K562 (cell line): ENCODE data around the gene AGPAT2. TPM values are rescaled to one million over a fixed set of nuclear protein-coding genes. Genes with fewer than 3 reads are reported as not detected.
A peak's percentile ranks its signal among the peaks of the same experiment; 100 is the strongest.

Experiments
- ATAC-seq: fragments of 200-7000 bp; cut with Tn5 transposase; 3 replicates; pipeline ENCODE4 v1.9.1; 2020; ENCODE audit warnings: moderate library complexity
- BruUV-seq: library from RNA; stranded (reverse); fragments of 400-500 nt; replicated peaks from 2 replicates; lab custom pipeline; 2021; lab: Mats Ljungman, UMichigan
- CTCF ChIA-PET: fragments of 300-600 bp; formaldehyde crosslinking; extraction: SDS; loops from one replicate; lab custom pipeline; 2021; ENCODE audit warnings: low intra/inter-chr PET ratio; lab: Yijun Ruan, JAX
- POLR2A ChIA-PET: fragments of 300-600, 350-650 bp; sonication (Branson Sonifier 250); formaldehyde crosslinking; extraction: SDS; loops from one replicate; lab custom pipeline; 2021; ENCODE audit warnings: antibody characterized with exemption, inconsistent platforms; lab: Yijun Ruan, JAX
- DNase-seq, 4 experiments: peaks; one replicate each; pipeline versions ENCODE4 v3.0.0 to v3.0.0-alpha.2; 2011 to 2018; ENCODE audit warnings: low spot score in 3 of 4, mixed read lengths in 3 of 4; ENCODE audit errors: extremely low read depth in 1 of 4
- FAIRE-seq: peaks from 2 replicates; lab custom pipeline; 2011; peaks lifted over from hg19 to GRCh38; lab: Jason Lieb, UNC
- H2AFZ ChIP-seq: 2 replicates; pipeline ENCODE4 v1.6.0; 2011; ENCODE audit warnings: low read depth, low read length, control low read depth, inconsistent platforms
- H3K27ac ChIP-seq: fragments of 200-600 bp; 3 replicates; pipeline ENCODE4 v1.8.0; 2011; ENCODE audit warnings: low read depth, mild to moderate bottlenecking, control low read depth, inconsistent platforms, low read length, moderate library complexity, mixed read lengths; ENCODE audit errors: extremely low read depth
- H3K27me3 ChIP-seq, 2 experiments: fragments of 300-600 bp in 1 of 2; 2 replicates in 1 of 2; 3 replicates in 1 of 2; pipeline versions ENCODE4 v1.6.0 to v1.8.0; 2011; ENCODE audit warnings: inconsistent platforms in 2 of 2, low read length in 2 of 2, mild to moderate bottlenecking in 1 of 2, mixed read lengths in 1 of 2, moderate library complexity in 1 of 2; ENCODE audit not compliant: control insufficient read depth in 2 of 2, insufficient read depth in 2 of 2
- H3K36me3 ChIP-seq: fragments of 300-600 bp; 3 replicates; pipeline ENCODE4 v1.8.0; 2011; ENCODE audit warnings: mild to moderate bottlenecking, low read length, inconsistent platforms; ENCODE audit not compliant: control insufficient read depth, insufficient read depth
- H3K4me1 ChIP-seq, 2 experiments: fragments of 200-600 bp in 1 of 2; replicated peaks in 1 of 2; 2 replicates in 1 of 2; 3 replicates in 1 of 2; pipeline versions ENCODE4 v1.5.1 to v1.8.0; 2011; ENCODE audit warnings: inconsistent platforms in 2 of 2, low read length in 2 of 2, mild to moderate bottlenecking in 1 of 2, mixed read lengths in 1 of 2, moderate library complexity in 1 of 2; ENCODE audit not compliant: control insufficient read depth in 2 of 2, insufficient read depth in 2 of 2
- H3K4me2 ChIP-seq: 2 replicates; pipeline ENCODE4 v1.6.1; 2011; ENCODE audit warnings: low read length, control low read depth, inconsistent platforms, mixed read lengths; ENCODE audit not compliant: insufficient read depth
- H3K4me3 ChIP-seq: fragments of 200-600 bp; sonication (generic), shearing (Covaris generic); 2 replicates; pipeline ENCODE4 v1.5.1; 2016; ENCODE audit warnings: control low read depth, inconsistent platforms
- H3K79me2 ChIP-seq: fragments of 200-600 bp; 3 replicates; pipeline ENCODE4 v1.8.0; 2011; ENCODE audit warnings: low read length, inconsistent platforms; ENCODE audit not compliant: control insufficient read depth, insufficient read depth
- H3K9ac ChIP-seq, 2 experiments: 2 replicates each; pipeline versions ENCODE4 v1.6.0 to v1.6.1; 2011; ENCODE audit warnings: low read depth in 2 of 2, low read length in 2 of 2, control low read depth in 1 of 2, inconsistent platforms in 1 of 2, mild to moderate bottlenecking in 1 of 2, mixed read lengths in 1 of 2; ENCODE audit not compliant: insufficient read depth in 1 of 2
- H3K9me1 ChIP-seq: one replicate; pipeline ENCODE4 v1.6.0; 2011; ENCODE audit warnings: inconsistent platforms, mild to moderate bottlenecking, low read length, moderate library complexity; ENCODE audit not compliant: control insufficient read depth, insufficient read depth
- H3K9me3 ChIP-seq: replicated peaks from 2 replicates; pipeline ENCODE4 v1.5.1; 2011; ENCODE audit warnings: low read depth, low read length, inconsistent platforms; ENCODE audit not compliant: control insufficient read depth, insufficient read depth
- H4K20me1 ChIP-seq: replicated peaks from 2 replicates; pipeline ENCODE4 v1.6.1; 2011; ENCODE audit warnings: low read length, inconsistent platforms, mixed read lengths; ENCODE audit not compliant: control insufficient read depth, insufficient read depth
- EP400 ChIP-seq: fragments of 450-650 bp; IDR thresholded peaks from 2 replicates; pipeline ENCODE4 v1.6.1; 2017; ENCODE audit warnings: antibody characterized with exemption, mild to moderate bottlenecking, moderate library complexity
- GMEB1 ChIP-seq: fragments of 250-450 bp; sonication (Bioruptor Pico); IDR thresholded peaks from 2 replicates; pipeline ENCODE4 v1.4.0; 2020; ENCODE audit warnings: mild to moderate bottlenecking
- LARP7 ChIP-seq: fragments of 450-650 bp; IDR thresholded peaks from 2 replicates; pipeline ENCODE4 v1.6.1; 2016
- MCM2 ChIP-seq: fragments of 450-650 bp; IDR thresholded peaks from 2 replicates; pipeline ENCODE4 v1.6.1; 2017; ENCODE audit warnings: low read depth, mild to moderate bottlenecking
- NRF1 ChIP-seq, 2 experiments: fragments of 450-650 bp; IDR thresholded peaks in 1 of 2; conservative IDR thresholded peaks in 1 of 2; 2 replicates each; pipeline ENCODE4 v1.6.1; 2014; ENCODE audit warnings: mild to moderate bottlenecking in 2 of 2
- POLR2A ChIP-seq: fragments of 450-650 bp; conservative IDR thresholded peaks from 2 replicates; pipeline ENCODE4 v1.6.1; 2016
- PRPF4 ChIP-seq: fragments of 200-400 bp; formaldehyde crosslinking; IDR thresholded peaks from one replicate; pipeline ENCODE4 v1.6.1; 2017; ENCODE audit warnings: low read length, low read depth, mild to moderate bottlenecking; ENCODE audit not compliant: insufficient read depth, poor library complexity, severe bottlenecking
- RBBP5 ChIP-seq: fragments of 200-600 bp; sonication (generic); IDR thresholded peaks from 2 replicates; pipeline ENCODE4 v1.6.1; 2012; ENCODE audit warnings: borderline replicate concordance, mild to moderate bottlenecking, low read length, control low read depth, inconsistent platforms; ENCODE audit not compliant: insufficient read depth, poor library complexity, severe bottlenecking
- STAG1 ChIP-seq: sonication (generic); formaldehyde crosslinking; IDR thresholded peaks from 2 replicates; pipeline ENCODE4 v1.5.0; 2020; ENCODE audit warnings: missing genetic modification reagents, borderline replicate concordance
- TCFL5 ChIP-seq: fragments of 250-450 bp; sonication (Bioruptor Pico); conservative IDR thresholded peaks from 2 replicates; pipeline ENCODE4 v1.6.1; 2021; ENCODE audit warnings: mild to moderate bottlenecking, moderate library complexity, matching md5 sums
- ZNF398 ChIP-seq: fragments of 250-450 bp; sonication (Bioruptor Pico); IDR thresholded peaks from 2 replicates; pipeline ENCODE4 v1.8.0; 2021; ENCODE audit warnings: moderate library complexity, mild to moderate bottlenecking, inconsistent platforms
- ZNF785 ChIP-seq: fragments of 250-450 bp; sonication (Bioruptor Pico); IDR thresholded peaks from 2 replicates; pipeline ENCODE4 v1.4.0; 2020; ENCODE audit warnings: mild to moderate bottlenecking
- WGBS: fragments of 100-300 bp; shearing (Covaris generic); methylation state at CpG from one replicate; pipeline ENCODE4 v1.1.6; 2016; ENCODE audit warnings: low coverage, mixed read lengths; ENCODE audit not compliant: insufficient coverage; ENCODE audit errors: missing lambda C conversion rate; 5-methylcytosine and 5-hydroxymethylcytosine counted together
- in situ Hi-C: fragments of 300-500 bp; cut with MboI; formaldehyde crosslinking; loops from 4 replicates; pipeline ENCODE4 v1.15.0; 2018; ENCODE audit warnings: inconsistent platforms, mixed read lengths
- intact Hi-C: fragments of 100-400 bp; cut with micrococcal nuclease; formaldehyde crosslinking; loops from 2 replicates; pipeline ENCODE4 v1.14.2; 2022
- polyA plus RNA-seq, 8 experiments: library from polyadenylated mRNA; depleted of rRNA in 4 of 8; stranded (reverse) in 5 of 8; unstranded in 3 of 8; fragments of >200 nt; fragmentation: Nextera tagmentation in 2 of 8; fragmentation: Illumina TruSeq in 1 of 8; extraction: Ambion mirVana in 2 of 8; extraction: Trizol in 1 of 8; gene quantifications; 2 replicates each; pipeline versions ENCODE4 v1.2.1 to v1.2.3, GENCODE V29; 2011 to 2014; ENCODE audit warnings: inconsistent platforms in 1 of 8, missing spikeins in 1 of 8
- total RNA-seq, 7 experiments: library from RNA; depleted of rRNA in 6 of 7; stranded (reverse); fragments of >200 nt in 6 of 7; fragmentation: Illumina TruSeq in 2 of 7; extraction: Trizol in 2 of 7; gene quantifications; 2 replicates each; pipeline versions ENCODE4 v1.2.1 to v1.2.3, GENCODE V29; 2011 to 2021; ENCODE audit warnings: low replicate concordance in 1 of 7
- TF ChIP-seq, protein P1 (sequence below), 2 experiments: fragments of 450-650 bp in 1 of 2; sonication (generic) in 1 of 2; formaldehyde crosslinking; conservative IDR thresholded peaks; 2 replicates each; pipeline versions ENCODE4 v1.4.0 to v1.8.1; 2020 to 2022; ENCODE audit warnings: mild to moderate bottlenecking in 1 of 2, missing genetic modification reagents in 1 of 2
- TF ChIP-seq, protein P2 (sequence below): fragments of 250-450 bp; sonication (Bioruptor Pico); IDR thresholded peaks from 2 replicates; pipeline ENCODE4 v1.5.0; 2020; ENCODE audit warnings: mild to moderate bottlenecking

Gene AGPAT2
- total and polyA plus RNA-seq, 9 of the 15 experiments (the other 6 are each of a cell fraction or from before 2014, with no cell fraction given), result 0.13 to 54.5 (median 23.9) TPM

DNA sequence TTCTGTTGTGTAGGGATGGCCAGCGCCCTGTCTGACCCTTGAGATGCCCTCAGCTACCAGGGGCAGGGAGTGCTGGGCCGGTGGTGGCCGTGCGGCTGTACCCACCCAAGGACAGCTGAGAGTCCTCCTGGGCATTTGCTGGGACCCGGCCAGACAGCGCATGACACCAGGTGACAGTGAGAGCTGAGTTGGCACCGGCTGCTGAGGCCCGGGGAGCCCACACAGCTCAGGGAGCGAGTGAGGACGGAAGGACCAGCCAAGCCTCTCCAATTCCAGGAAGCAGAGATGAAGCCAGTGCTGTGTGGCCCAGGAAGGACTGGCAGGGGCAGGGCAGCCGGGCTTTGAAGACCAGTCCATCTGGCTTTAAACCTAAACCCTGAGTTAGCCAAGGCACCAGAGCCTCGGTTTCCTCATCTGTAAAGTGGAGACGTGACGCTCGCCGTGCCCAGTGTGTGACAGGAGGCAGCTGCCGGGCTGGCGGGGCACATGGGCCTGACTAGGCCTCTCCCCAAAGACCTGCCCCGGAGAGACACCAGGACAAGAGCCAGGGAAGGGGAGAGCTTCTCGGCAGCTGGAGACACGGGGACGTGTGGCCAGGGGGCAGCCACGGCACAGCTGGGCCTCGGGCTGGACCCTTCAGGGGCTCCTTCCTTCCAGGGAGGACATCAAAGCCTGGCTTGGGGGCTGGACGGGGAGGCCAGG lies 3.0 kb upstream of the AGPAT2 start:
- no peak for FAIRE-seq
- DNase-seq, result no peak
- ChIA-PET CTCF (no interaction called here), POLR2A (interaction anchor here (0.5 to 1.1 kb wide), 3 partner anchors 8 to 38 kb away, joined by 3 to 5 read pairs (median 3); no protein-coding TSS in a partner anchor)
- WGBS, result 79% methylated on average over 21 of the region's 25 CpGs
- H3K9me3 ChIP-seq, result no peaks in the 10 kb centered on the region
- ATAC-seq, result no peak
- peaks cover 19% of the 10 kb centered on the region for H3K79me2 ChIP-seq
- H3K4me1 ChIP-seq, result peaks cover 15 to 83% of the 10 kb centered on the region in 2 experiments; a peak in 4 of 5 replicates
- no peaks in the 10 kb centered on the region; the same call in 1 of the 2 replicates for H4K20me1 ChIP-seq
- H3K27me3 ChIP-seq, result no peaks in the 10 kb centered on the region
- H3K9ac ChIP-seq, result 0 out of 4 replicates have a peak overlapping the region, but pooled peaks of 1 of the 2 experiments have one; percentile 31
- H2AFZ ChIP-seq, result no peak overlapping the region
- BruUV-seq, result no TSS peak
- no peak overlapping the region for H3K4me3 ChIP-seq
- in situ Hi-C loops (no loop called here), intact Hi-C loops (loop anchor here (5.0 kb wide), 2 partner anchors 43 to 203 kb away; no protein-coding TSS in a partner anchor)
- peaks cover 3% of the 10 kb centered on the region; the same call in 1 of the 3 replicates for H3K36me3 ChIP-seq
- H3K9me1 ChIP-seq, result peaks cover 3% of the 10 kb centered on the region
- H3K4me2 ChIP-seq, result no peak overlapping the region
- no peak overlapping the region for H3K27ac ChIP-seq
- TF ChIP-seq, protein P1, sequence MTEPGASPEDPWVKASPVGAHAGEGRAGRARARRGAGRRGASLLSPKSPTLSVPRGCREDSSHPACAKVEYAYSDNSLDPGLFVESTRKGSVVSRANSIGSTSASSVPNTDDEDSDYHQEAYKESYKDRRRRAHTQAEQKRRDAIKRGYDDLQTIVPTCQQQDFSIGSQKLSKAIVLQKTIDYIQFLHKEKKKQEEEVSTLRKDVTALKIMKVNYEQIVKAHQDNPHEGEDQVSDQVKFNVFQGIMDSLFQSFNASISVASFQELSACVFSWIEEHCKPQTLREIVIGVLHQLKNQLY (CRISPR knock-in tag; conservative IDR thresholded peaks at IDR 0.05), result no peak
- TF ChIP-seq NRF1 (conservative IDR thresholded peaks at IDR 0.05 in 1 of 2, IDR thresholded peaks at IDR 0.05 in 1 of 2) (no peak), RBBP5 (no peak), TCFL5 (no peak), GMEB1 (no peak), POLR2A (no peak), STAG1 (CRISPR knock-in tag) (no peak), LARP7 (no peak), MCM2 (no peak), ZNF785 (CRISPR knock-in tag) (no peak), ZNF398 (CRISPR knock-in tag) (no peak), PRPF4 (no peak), EP400 (no peak)
- TF ChIP-seq, protein P2, sequence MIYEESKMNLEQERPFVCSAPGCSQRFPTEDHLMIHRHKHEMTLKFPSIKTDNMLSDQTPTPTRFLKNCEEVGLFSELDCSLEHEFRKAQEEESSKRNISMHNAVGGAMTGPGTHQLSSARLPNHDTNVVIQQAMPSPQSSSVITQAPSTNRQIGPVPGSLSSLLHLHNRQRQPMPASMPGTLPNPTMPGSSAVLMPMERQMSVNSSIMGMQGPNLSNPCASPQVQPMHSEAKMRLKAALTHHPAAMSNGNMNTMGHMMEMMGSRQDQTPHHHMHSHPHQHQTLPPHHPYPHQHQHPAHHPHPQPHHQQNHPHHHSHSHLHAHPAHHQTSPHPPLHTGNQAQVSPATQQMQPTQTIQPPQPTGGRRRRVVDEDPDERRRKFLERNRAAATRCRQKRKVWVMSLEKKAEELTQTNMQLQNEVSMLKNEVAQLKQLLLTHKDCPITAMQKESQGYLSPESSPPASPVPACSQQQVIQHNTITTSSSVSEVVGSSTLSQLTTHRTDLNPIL, result no peak
